ENCODE results near the gene PTRH1.

The PTRH1 gene

DNA sequence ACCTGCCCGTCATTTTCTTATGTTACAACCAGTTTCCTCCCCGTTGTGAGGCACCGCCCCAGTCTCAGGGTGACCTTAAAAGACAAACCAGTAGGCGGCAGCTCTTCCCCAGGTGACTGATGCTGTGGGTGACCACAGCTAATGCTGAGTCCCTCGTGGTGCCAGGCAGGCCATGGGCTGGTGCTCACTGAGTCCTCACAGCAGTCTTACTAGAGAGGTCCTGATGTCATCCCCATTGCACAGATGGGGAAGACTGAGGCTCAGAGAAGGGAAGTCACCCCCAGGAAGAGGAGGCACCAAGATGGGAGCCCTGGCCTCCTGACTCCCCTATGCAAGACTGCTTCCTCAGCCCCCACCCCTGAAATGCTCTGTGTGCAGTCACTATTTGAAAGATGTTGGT, 7.7 kb downstream of the PTRH1 start:
- no peak overlapping the region for H3K4me3 ChIP-seq (ENCODE audit: low read depth, low read length)
- TF ChIP-seq, protein P1, sequence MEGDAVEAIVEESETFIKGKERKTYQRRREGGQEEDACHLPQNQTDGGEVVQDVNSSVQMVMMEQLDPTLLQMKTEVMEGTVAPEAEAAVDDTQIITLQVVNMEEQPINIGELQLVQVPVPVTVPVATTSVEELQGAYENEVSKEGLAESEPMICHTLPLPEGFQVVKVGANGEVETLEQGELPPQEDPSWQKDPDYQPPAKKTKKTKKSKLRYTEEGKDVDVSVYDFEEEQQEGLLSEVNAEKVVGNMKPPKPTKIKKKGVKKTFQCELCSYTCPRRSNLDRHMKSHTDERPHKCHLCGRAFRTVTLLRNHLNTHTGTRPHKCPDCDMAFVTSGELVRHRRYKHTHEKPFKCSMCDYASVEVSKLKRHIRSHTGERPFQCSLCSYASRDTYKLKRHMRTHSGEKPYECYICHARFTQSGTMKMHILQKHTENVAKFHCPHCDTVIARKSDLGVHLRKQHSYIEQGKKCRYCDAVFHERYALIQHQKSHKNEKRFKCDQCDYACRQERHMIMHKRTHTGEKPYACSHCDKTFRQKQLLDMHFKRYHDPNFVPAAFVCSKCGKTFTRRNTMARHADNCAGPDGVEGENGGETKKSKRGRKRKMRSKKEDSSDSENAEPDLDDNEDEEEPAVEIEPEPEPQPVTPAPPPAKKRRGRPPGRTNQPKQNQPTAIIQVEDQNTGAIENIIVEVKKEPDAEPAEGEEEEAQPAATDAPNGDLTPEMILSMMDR (IDR thresholded peaks at IDR 0.05; ENCODE audit: insufficient read depth, low read length, missing control alignments), result no peak
- CTCF ChIA-PET, result interaction anchor here (1.5 kb wide), 1 partner anchor 27 kb away, joined by 5 read pairs; the partner anchor contains the start of gene TOR2A
- POLR2A ChIA-PET, result interaction anchor here (1.1 kb wide), 1 partner anchor 95 kb away, joined by 3 read pairs; the partner anchor contains the start of gene STXBP1
- DNase-seq (ENCODE audit: low read depth, low spot score), result no peak

DNA sequence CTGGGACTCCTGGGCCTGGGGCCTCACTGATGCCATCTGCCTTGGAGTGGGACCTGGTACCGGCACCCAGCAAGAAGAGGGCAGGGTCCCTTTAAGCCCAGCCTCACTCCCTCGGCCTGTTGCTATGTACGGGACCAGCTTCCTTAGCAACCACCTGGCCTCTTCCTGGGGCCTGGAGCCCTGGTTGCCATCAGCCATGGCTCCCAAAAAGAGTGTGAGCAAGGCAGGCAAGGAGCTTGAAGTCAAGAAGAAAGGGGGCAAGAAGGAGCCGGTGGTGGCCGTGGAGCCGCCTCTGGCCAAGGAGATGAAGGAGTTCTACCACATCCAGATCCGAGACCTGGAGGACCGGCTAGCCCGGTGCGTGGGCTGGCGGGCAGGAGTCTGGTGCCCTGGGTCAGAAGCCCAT, 8.6 kb downstream of the PTRH1 start, which contains the start of gene CFAP157:
CFAP157 (plus strand) TSS at position 153 of the 406 bp plus-strand sequence; CDS start at position 197, 44 bp downstream.
- TF ChIP-seq, protein P1 (IDR thresholded peaks at IDR 0.05; ENCODE audit: insufficient read depth, low read length, missing control alignments), result no peak
- CTCF ChIA-PET, result interaction anchor here (1.5 kb wide), 1 partner anchor 28 kb away, joined by 5 read pairs; the partner anchor contains the start of gene TOR2A
- no peak for DNase-seq (ENCODE audit: low read depth, low spot score)
- no peak within 1 kb of the TSS for H3K4me3 ChIP-seq (ENCODE audit: low read depth, low read length)
- POLR2A ChIA-PET, result interaction anchor here (1.1 kb wide), 1 partner anchor 94 kb away, joined by 3 read pairs; the partner anchor contains the start of gene STXBP1

DNA sequence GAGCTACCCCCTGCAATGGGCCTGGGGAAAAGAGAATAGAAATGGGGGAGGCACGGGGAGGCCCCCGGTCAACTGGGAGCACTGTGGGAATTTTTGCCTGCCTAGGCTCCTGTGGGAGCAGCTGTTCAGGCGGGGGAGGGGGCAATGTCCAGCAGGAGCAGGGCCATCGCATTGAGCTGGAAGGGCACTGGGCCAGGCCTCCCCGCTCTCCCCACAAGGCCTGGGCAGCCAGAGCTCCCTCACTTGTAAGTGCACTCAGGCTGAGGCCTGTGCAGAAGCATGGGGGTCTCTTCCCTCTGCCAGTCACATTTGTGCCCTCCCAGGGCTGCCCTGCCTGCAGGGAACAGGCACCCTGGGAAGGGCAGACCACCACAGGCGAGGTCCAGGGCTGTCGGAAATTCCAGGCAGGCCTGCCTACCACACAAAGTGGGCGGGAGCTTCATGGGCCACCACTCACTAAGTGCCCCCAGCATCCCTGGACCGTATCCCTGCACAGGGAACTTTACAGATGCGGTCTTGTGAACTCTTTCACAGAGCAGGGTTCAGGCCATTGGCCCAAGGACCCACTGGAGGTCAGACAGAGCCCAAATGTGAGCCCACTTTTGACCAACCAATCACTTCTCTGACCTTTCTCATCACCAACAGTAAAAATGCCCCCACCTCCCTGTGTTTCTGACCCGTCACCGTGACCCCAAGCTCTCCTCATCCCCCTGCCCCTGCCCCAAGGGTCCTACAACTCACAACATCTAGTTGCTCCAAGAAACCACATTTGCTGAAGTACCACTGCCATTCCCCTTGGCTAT, 9.7 kb downstream of the PTRH1 start:
- DNase-seq (ENCODE audit: low read depth, low spot score), result no peak
- no peak overlapping the region for H3K4me3 ChIP-seq (ENCODE audit: low read depth, low read length)
- ChIA-PET POLR2A (no interaction called here), CTCF (interaction anchor here (0.8 to 1.0 kb wide), 2 partner anchors 29 to 115 kb away, joined by 3 to 5 read pairs; partner anchors contain the start of gene TOR2A)
- TF ChIP-seq, protein P1 (IDR thresholded peaks at IDR 0.05; ENCODE audit: insufficient read depth, low read length, missing control alignments), result no peak

DNA sequence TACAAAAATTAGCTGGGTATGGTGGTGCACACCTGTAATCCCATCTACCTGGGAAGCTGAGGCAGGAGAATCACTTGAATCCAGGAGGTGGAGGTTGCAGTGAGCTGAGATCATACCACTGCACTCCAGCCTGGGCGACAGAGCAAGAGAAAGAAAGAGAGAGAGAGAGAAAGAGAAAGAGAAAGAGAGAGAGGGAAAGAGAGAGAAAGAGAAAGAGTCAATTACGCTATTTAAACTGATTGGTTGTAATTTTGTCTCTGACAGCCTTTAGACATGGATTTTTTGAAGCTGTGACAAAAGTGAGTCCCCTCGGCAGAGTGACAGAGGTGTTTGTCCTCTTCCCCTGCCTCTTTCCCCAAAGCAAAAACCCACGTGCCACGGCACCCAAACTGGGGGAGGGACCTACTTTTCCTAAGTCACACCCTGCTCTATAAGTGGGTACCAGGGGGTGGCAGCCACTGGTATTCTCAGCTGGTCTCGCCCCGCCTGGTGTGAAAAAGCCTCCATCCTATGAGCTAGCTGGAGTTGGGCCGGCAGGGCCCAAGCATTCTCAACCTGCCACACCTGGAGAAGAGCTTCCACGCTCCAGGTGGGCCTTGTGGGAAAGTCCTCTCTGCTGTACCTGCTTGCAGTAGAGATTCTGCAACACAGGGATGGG, 12.0 kb downstream of the PTRH1 start:
- POLR2A ChIA-PET, result no interaction called here
- no peak for DNase-seq (ENCODE audit: low read depth, low spot score)
- CTCF ChIA-PET, result interaction anchor here (0.6 to 1.5 kb wide), 2 partner anchors 31 to 207 kb away, joined by 3 to 9 read pairs; partner anchors contain the start of gene TOR2A
- no peak overlapping the region for H3K4me3 ChIP-seq (ENCODE audit: low read depth, low read length)
- TF ChIP-seq, protein P1 (IDR thresholded peaks at IDR 0.05; ENCODE audit: insufficient read depth, low read length, missing control alignments), result no peak

DNA sequence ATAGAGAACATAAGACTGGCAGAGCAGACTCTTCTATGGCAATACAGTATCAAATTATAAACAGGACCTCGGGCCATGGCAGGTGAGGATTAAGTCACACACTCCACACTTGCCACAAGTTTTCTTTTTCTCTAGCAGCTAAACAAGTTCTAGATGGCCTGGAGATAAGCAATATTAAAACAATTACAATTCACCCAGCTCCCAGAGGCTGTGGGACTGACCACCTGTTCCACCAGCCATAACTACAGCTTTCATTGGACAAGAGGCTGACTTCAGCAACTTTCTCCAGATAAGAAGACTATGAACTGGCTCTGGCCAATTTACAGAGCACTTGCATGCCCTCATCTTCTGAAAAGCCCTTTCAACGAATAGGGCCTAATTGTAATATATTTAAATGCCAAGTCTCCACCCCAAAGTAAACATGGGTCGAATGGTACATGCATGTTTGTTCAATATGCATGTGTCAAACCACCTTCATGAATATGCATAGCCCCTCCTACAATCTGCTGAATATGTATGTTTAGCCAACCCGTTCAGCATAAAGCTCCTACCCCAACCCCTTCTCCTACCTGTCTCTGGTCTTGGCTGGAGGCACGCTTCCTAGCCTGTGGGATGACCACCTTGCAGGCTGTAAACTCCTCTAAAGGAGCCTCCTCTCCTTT, 14.7 kb downstream of the PTRH1 start:
- H3K4me3 ChIP-seq (ENCODE audit: low read depth, low read length), result no peak overlapping the region
- TF ChIP-seq, protein P1 (IDR thresholded peaks at IDR 0.05; ENCODE audit: insufficient read depth, low read length, missing control alignments), result no peak
- ChIA-PET POLR2A (no interaction called here), CTCF (interaction anchor here (1.4 to 1.5 kb wide), 2 partner anchors 15 to 35 kb away, joined by 3 to 6 read pairs; partner anchors contain the start of genes PTRH1, TOR2A and TTC16)
- DNase-seq (ENCODE audit: low read depth, low spot score), result no peak
